GM12801 (cell line): Measurements from ENCODE around the gene KDM4C.

Experiments
- CTCF ChIP-seq: IDR thresholded peaks from one replicate; pipeline ENCODE4 v1.5.1; 2011; ENCODE audit warnings: control low read depth; ENCODE audit not compliant: insufficient read length; ENCODE audit errors: extremely low read depth

KDM4C gene

GRCh38 chr9:6922680-6923079 lies 164.9 kb downstream of the KDM4C start:
- no peak for TF ChIP-seq CTCF

- no peak for TF ChIP-seq CTCF
Measured at GRCh38 chr9:6923086-6923485, 165.3 kb downstream of the KDM4C start.

GRCh38 chr9:6924149-6924548 lies 166.4 kb downstream of the KDM4C start:
- no peak for TF ChIP-seq CTCF

- no peak for TF ChIP-seq CTCF
Measured at GRCh38 chr9:6924988-6925563, 167.3 kb downstream of the KDM4C start.

GRCh38 chr9:6925836-6926235 lies 168.1 kb downstream of the KDM4C start:
- TF ChIP-seq CTCF, result no peak

GRCh38 chr9:6926436-6926835 lies 168.7 kb downstream of the KDM4C start:
- no peak for TF ChIP-seq CTCF

GRCh38 chr9:6927838-6928237 lies 170.1 kb downstream of the KDM4C start:
- no peak for TF ChIP-seq CTCF
